Vagina (tissue), 2 donors: Measurements from ENCODE around the gene CFHR5.

Source experiments
- POLR2A ChIP-seq, 2 donors: fragments of 450-650 bp; IDR thresholded peaks; one replicate each; pipeline ENCODE4 v1.6.1; 2017; ENCODE audit warnings: antibody characterized with exemption in 2 of 2, mild to moderate bottlenecking in 2 of 2, moderate library complexity in 2 of 2
- POLR2AphosphoS5 ChIP-seq, 2 donors: sonication (generic); formaldehyde crosslinking; IDR thresholded peaks; one replicate each; pipeline ENCODE4 v1.9.0; 2017; ENCODE audit warnings: antibody characterized with exemption in 2 of 2, mild to moderate bottlenecking in 2 of 2, low read depth in 1 of 2; ENCODE audit not compliant: insufficient read depth in 1 of 2
- TF ChIP-seq, protein P1 (sequence below), 3 experiments: fragments of 450-650 bp in 2 of 3; fragments of 200-600 bp in 1 of 3; sonication (generic) in 1 of 3; IDR thresholded peaks; one replicate each; pipeline ENCODE4 v1.5.1; 2017 to 2019; ENCODE audit warnings: antibody characterized with exemption in 3 of 3, mild to moderate bottlenecking in 2 of 3, moderate library complexity in 2 of 3

DNA sequence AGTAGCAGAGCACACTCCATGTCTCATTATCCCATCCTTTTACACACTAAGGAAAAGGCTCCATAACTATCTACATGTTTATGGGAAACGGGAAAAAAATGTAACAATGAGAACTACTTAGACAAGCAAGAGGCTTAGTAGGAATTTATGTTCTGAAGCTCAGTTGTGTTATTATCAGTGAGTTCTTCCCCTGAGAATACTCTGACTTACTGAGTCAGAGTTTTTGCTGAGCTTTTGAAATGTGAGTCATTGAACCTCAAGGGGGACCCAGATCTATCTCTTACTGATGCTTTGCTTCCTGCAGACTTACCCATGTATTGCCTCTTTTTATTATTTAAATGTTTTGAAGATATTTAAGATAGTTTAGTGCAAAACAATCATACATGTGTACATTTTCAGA, 20.1 kb downstream of the CFHR5 start:
- TF ChIP-seq, protein P1, sequence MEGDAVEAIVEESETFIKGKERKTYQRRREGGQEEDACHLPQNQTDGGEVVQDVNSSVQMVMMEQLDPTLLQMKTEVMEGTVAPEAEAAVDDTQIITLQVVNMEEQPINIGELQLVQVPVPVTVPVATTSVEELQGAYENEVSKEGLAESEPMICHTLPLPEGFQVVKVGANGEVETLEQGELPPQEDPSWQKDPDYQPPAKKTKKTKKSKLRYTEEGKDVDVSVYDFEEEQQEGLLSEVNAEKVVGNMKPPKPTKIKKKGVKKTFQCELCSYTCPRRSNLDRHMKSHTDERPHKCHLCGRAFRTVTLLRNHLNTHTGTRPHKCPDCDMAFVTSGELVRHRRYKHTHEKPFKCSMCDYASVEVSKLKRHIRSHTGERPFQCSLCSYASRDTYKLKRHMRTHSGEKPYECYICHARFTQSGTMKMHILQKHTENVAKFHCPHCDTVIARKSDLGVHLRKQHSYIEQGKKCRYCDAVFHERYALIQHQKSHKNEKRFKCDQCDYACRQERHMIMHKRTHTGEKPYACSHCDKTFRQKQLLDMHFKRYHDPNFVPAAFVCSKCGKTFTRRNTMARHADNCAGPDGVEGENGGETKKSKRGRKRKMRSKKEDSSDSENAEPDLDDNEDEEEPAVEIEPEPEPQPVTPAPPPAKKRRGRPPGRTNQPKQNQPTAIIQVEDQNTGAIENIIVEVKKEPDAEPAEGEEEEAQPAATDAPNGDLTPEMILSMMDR (IDR thresholded peaks at IDR 0.05), result no peak
- TF ChIP-seq POLR2A (IDR thresholded peaks at IDR 0.05), result no peak
- TF ChIP-seq POLR2AphosphoS5 (IDR thresholded peaks at IDR 0.05; ENCODE audit: insufficient read depth in 1 of 2, low read depth in 1 of 2), result no peak
